ENCODE data around the gene PTPRF. TPM values are rescaled to one million over a fixed set of nuclear protein-coding genes. Genes with fewer than 3 reads are reported as not detected.

Gene PTPRF
- total and polyA plus RNA-seq, 3 donors from 2014 or later = 43.1 to 51.0 (median 45.4) TPM

DNA sequence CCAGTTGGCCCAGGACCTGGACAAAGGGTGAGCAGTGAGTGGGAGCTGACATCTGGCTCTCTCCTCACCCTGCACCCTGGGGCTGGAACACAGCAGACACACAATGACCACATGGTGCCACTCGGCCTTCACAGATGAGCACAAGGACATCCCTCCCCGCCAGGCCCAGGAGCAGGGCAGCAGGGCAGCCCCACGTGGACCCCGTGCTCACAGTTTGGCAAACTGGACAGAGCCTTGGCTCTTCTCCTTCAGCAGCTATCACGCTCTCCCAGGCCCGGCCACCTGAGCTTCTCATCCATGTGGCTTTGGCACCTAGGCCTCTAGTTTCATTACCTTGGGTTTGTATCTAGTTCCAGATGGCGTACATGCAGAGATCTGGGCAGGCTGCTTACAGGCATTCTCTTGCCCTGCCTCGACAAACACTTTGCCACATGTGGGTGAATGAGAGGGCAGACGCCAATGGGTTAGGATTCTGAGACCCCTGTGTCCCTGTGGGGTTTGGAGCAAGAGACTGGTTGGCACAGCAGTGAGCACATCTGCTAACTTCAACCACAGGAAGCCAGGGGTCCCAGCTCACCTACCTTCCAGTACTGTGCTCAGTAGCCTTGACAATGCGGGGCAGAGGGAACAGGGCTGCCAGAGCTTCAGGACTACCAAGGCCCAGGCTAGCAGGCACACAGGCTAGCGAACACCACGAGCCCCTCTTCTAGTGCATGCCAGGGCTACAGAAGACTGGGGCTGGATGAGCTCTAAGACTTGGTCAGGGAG is 3.4 kb upstream of the PTPRF start:
- TF ChIP-seq, protein P1, sequence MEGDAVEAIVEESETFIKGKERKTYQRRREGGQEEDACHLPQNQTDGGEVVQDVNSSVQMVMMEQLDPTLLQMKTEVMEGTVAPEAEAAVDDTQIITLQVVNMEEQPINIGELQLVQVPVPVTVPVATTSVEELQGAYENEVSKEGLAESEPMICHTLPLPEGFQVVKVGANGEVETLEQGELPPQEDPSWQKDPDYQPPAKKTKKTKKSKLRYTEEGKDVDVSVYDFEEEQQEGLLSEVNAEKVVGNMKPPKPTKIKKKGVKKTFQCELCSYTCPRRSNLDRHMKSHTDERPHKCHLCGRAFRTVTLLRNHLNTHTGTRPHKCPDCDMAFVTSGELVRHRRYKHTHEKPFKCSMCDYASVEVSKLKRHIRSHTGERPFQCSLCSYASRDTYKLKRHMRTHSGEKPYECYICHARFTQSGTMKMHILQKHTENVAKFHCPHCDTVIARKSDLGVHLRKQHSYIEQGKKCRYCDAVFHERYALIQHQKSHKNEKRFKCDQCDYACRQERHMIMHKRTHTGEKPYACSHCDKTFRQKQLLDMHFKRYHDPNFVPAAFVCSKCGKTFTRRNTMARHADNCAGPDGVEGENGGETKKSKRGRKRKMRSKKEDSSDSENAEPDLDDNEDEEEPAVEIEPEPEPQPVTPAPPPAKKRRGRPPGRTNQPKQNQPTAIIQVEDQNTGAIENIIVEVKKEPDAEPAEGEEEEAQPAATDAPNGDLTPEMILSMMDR (IDR thresholded peaks at IDR 0.05) = no peak
- no peak for TF ChIP-seq POLR2A (IDR thresholded peaks at IDR 0.05)
- intact Hi-C loops (cut with DNase I; ENCODE audit: low total_unique reads) = no loop called here
- no peaks in the 10 kb centered on the region for H3K27me3 ChIP-seq
- peaks cover 7% of the 10 kb centered on the region for H3K4me1 ChIP-seq
- no peaks in the 10 kb centered on the region for H3K36me3 ChIP-seq (ENCODE audit: low read depth, missing control alignments)
- no peak overlapping the region for H3K4me3 ChIP-seq
- H3K27ac ChIP-seq = no peak overlapping the region
- H3K9me3 ChIP-seq = no peaks in the 10 kb centered on the region
- DNase-seq = peak; percentile 68
- 61 to 100% methylated on average over 2 to 12 of the region's 12 CpGs for WGBS, 2 donors

DNA sequence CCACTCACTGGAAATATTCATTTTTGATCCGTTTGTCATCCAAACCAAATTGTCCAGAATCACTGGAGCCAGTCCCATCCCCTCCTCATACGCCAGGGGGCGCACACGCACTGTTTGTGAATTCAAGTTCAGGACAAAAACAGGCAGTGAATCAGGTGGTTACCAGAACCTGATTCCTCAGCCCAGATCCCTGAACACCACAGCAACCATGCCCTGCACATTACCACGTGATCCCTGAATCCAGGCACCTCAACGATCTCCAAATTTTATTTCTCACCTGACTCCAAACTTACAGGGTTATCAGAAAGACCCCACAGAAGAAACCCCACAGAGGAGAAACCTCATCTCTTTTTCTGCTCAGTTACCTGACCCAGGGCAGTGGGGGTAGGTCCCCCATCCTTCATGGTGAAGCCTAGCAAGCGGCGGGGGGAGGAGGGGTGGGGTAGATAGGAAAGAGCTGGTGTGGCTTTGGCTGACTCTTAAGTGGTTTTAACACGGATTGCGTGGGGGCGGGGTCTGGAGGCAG is 1.4 kb upstream of the PTPRF start:
- Histone ChIP-seq H3K36me3 (ENCODE audit: low read depth, missing control alignments) (no peaks in the 10 kb centered on the region), H3K4me3 (no peak overlapping the region), H3K9me3 (no peaks in the 10 kb centered on the region), H3K4me1 (peaks cover 7% of the 10 kb centered on the region), H3K27ac (no peak overlapping the region), H3K27me3 (no peaks in the 10 kb centered on the region)
- TF ChIP-seq, protein P1 (IDR thresholded peaks at IDR 0.05) = peak; percentile 95 to 97 (median 96)
- TF ChIP-seq POLR2A (IDR thresholded peaks at IDR 0.05) = no peak
- whole genome bisulfite sequencing, 2 donors = 21 to 25% methylated on average over 11 of the region's 11 CpGs
- intact Hi-C loops (cut with DNase I; ENCODE audit: low total_unique reads) = no loop called here
- peak; percentile 89 for DNase-seq

DNA sequence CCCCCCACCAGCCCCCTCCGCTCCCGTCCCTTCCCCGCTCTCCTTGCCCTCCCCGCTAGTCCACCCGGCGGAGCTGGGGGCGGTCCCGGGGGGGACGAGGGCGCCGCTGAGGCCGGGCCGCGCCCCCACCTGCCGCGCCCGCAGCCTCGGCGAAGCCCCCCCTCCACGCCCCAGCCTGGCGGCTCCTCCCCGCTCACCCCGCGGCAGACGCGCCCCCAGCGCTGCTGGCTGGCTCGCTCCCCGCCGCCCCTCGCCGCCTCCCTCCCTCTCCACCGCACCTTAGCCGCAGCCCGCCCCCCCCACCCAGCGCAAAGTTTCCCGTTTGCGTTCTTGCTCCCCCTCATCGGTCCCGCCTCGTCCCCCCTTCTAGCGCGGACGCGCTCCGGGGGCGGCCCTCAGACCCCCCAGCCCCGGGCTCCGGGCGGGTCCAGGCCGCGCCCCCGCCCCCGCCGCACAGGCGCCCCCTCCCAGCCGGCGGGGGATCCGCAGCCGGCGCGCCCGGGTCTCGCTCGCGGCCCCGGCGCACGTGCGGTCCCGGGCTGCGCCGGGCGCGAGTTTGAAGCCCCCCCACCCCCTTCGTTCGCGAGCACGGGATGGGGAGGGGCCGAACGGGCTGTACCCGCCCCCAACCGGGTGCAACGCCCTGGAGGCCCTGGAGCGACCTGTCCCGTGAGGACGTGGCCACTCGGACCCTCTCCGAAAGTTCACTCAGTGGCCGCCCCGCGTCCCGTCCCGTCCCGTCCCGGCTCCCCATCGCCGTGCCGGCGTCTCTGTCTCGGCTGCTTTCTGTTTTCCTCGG is 623 bp downstream of the PTPRF start:
- Histone ChIP-seq H3K27me3 (no peaks in the 10 kb centered on the region), H3K36me3 (ENCODE audit: low read depth, missing control alignments) (no peaks in the 10 kb centered on the region), H3K4me1 (peaks cover 7% of the 10 kb centered on the region), H3K27ac (no peak overlapping the region), H3K9me3 (no peaks in the 10 kb centered on the region), H3K4me3 (peak overlapping the region; percentile 61 to 62)
- intact Hi-C loops (cut with DNase I; ENCODE audit: low total_unique reads) = loop anchor here (10.0 kb wide), 1 partner anchor 403 kb away; the partner anchor contains the start of gene ARTN
- DNase-seq = no peak
- no peak for TF ChIP-seq POLR2A (IDR thresholded peaks at IDR 0.05)
- TF ChIP-seq, protein P1 (IDR thresholded peaks at IDR 0.05) = no peak
- WGBS, 2 donors = 1 to 2% methylated on average over 16 to 64 of the region's 102 CpGs

DNA sequence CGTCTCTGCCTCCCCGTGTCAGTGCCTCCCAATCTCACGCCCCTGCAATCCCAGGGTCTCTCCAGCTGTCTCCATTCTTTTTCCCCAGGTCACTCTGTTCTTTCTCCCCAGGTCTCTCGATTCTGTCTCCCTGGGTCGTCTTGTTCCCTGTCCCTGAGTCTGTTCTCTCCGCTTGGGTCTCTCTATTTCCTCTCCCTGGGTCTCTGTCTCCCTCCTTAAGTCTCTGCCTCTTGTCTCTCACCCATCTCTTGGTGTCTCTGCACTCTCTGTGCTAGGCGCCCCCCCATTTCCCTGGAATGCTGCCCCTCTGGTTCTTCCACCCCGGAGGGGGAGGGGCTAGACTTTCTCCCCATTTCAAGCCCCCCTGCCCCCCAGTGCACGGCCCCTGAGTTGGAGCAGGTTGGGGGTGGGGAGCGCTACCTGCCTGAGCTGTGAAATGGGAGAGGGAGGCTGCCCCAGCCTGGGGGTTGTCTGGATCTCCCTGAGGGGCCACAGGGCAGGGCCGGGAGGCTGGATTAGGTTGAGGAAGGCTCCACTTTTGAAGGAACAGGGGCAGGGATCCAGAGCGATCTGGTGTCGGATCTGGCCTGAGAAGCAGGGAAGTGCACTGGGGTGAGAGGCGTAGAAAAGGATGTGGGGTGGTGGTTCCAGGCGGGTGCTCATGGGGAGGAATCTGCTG is 1.4 kb downstream of the PTPRF start:
- TF ChIP-seq POLR2A (IDR thresholded peaks at IDR 0.05) = no peak
- TF ChIP-seq, protein P1 (IDR thresholded peaks at IDR 0.05) = no peak
- Histone ChIP-seq H3K9me3 (no peaks in the 10 kb centered on the region), H3K36me3 (ENCODE audit: low read depth, missing control alignments) (no peaks in the 10 kb centered on the region), H3K27ac (no peak overlapping the region), H3K27me3 (no peaks in the 10 kb centered on the region), H3K4me3 (peak overlapping the region; percentile 61 to 62), H3K4me1 (peaks cover 7% of the 10 kb centered on the region)
- 14 to 17% methylated on average over 15 of the region's 15 CpGs for WGBS, 2 donors
- no peak for DNase-seq
- intact Hi-C loops (cut with DNase I; ENCODE audit: low total_unique reads) = loop anchor here (10.0 kb wide), 1 partner anchor 403 kb away; the partner anchor contains the start of gene ARTN
